Measurements from ENCODE around the gene FANCC.

Gene FANCC

DNA sequence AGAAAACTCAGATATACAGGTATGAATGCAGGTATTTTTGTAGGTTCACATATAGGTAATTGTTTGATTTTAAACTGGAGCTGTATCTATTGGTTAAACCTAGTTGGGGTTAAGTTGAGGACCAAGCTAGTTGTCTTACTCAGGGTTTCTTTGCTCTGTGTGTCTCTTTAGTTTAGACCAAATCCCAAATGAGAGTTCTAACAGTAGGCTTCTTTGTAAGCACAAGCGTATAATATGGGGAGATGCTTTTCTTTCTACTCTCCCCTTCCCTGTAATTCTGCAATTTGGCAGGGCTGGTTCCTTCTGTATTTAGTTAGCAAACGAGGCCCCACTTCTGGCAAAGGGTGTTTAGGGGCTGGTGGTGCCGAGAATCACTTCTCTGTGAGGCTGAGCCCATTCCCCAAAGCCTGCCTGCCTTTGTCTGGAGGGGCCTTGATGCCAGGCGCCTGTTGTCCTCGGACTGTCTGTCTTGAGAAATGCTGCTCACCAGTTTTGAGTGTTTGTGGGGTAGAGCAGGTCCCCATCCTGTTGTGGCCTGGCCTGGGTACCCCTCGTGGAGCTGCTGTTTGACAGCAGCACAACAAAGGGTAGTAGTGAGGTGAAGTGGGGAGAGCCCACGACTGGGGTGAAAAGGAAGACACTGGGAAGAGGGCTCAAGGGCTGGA, 259.3 kb downstream of the FANCC start:
- DNase-seq, result no peak

DNA sequence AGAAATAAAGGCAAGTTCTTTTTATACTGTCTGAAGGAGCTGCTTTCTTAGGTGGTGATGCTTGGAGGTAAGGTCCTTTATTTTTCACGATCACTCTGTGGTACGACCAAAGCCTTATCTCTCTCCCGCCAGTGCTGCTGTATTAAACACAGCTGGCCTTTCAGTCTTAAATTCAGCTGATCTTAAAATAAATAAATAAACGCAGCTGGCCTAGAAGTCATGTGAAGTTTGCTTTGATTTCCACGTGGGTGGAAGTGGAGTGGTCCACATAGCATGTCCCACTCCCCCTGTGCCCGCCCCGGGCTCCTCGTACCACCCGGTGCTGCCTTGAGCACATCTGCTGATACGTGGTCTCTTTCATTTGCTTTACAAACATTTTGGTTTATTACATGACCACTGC, 260.4 kb downstream of the FANCC start:
- DNase-seq, result no peak

DNA sequence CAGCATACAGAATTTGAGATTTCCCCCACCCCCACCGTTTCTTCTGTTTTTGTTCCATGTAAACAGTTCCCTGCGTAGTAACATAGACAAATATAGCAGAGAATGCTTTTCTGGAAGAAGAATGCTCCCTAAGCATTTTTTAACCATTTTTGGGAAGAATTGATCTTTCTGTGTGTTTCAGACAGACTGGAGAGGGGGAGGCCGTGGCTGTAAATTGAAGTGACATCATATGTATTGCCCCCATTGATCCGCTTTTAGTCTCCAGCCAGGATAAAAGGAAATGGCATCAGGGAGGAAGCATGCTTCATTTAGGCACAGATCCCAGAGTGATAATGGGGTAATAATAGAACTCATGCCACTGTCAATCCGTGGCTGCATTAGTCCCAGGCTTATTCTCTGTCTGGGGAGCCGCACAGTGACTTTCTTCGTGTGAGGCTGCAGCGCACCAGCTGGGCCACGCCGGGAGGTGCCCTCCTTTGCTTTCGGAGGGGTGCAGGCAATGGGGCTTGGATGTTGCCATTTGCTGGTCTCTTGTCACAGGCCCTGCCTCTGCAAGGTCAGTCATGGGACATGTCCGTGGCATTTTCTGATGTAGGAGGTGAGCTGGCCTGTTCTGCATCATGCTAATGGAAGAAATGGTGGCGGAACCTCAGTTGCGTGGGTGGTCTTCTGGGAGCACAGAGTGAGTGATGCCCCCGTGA, 261.5 kb downstream of the FANCC start:
- peak; percentile 62 for DNase-seq

- peak; percentile 56 for DNase-seq
Observed at GRCh38 chr9:95055334-95055850, 262.1 kb downstream of the FANCC start.

- DNase-seq, result no peak
Observed at GRCh38 chr9:95053611-95054570, 263.6 kb downstream of the FANCC start.

DNA sequence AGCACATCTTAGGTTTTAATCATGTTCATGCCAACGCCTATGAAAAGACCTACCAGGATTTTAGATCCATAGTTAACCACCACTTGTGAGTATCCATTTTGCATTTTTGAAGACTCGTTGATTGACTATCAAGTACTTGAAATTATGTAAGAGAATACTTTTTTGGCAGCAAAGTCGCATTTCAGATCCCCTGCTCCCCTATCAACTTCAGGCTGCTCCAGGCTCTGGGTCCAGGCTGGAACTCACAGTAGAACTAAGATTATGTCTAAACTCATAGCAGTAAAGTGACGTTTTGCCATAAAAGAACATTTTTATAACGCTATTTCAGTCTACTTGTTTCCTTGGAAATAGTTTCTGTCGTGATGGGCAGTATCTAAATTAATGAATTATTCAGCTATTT, 267.7 kb downstream of the FANCC start:
- no peak for DNase-seq

All from retina (tissue), 1 donor.